Calu3 (cell line): ENCODE results near the gene UST. TPM values are rescaled to one million over a fixed set of nuclear protein-coding genes. Genes with fewer than 3 reads are reported as not detected.

Source experiments
- BruUV-seq: library from RNA; stranded (reverse); fragments of 400-500 nt; replicated peaks from 2 replicates; lab custom pipeline; 2021; lab: Mats Ljungman, UMichigan
- CTCF ChIA-PET: fragments of 300-600 bp; sonication (Branson Sonifier 250); formaldehyde crosslinking; loops from one replicate; lab custom pipeline; 2022; ENCODE audit warnings: antibody characterized with exemption; lab: Charles Lee
- DNase-seq: peaks from one replicate; pipeline ENCODE4 v3.0.0; 2022
- H3K27ac Mint-ChIP-seq: one replicate; pipeline ENCODE4 v1.8.0; 2022; ENCODE audit warnings: mixed read lengths; ENCODE audit not compliant: unreplicated experiment
- H3K27me3 Mint-ChIP-seq: one replicate; pipeline ENCODE4 v1.8.0; 2022; ENCODE audit warnings: mixed read lengths; ENCODE audit not compliant: unreplicated experiment
- H3K36me3 Mint-ChIP-seq: one replicate; pipeline ENCODE4 v1.8.0; 2022; ENCODE audit warnings: mild to moderate bottlenecking, moderate library complexity, mixed read lengths; ENCODE audit not compliant: insufficient read depth, unreplicated experiment
- H3K4me1 Mint-ChIP-seq: one replicate; pipeline ENCODE4 v1.8.0; 2022; ENCODE audit warnings: mild to moderate bottlenecking, low read depth, mixed read lengths; ENCODE audit not compliant: unreplicated experiment
- H3K4me3 Mint-ChIP-seq: one replicate; pipeline ENCODE4 v1.8.0; 2022; ENCODE audit warnings: mild to moderate bottlenecking, low read depth, moderate library complexity, mixed read lengths; ENCODE audit not compliant: unreplicated experiment
- H3K9me3 Mint-ChIP-seq: one replicate; pipeline ENCODE4 v1.8.0; 2022; ENCODE audit warnings: low read depth, mixed read lengths; ENCODE audit not compliant: unreplicated experiment
- CTCF ChIP-seq: fragments of 200-600 bp; IDR thresholded peaks from one replicate; pipeline ENCODE4 v1.8.0; 2022; ENCODE audit warnings: antibody characterized with exemption; ENCODE audit not compliant: unreplicated experiment
- intact Hi-C: fragments of 100-400 bp; cut with micrococcal nuclease; formaldehyde crosslinking; loops from one replicate; pipeline ENCODE4 v1.10.0; 2022; ENCODE audit not compliant: unreplicated experiment
- total RNA-seq: library from RNA; stranded (reverse); gene quantifications from 2 replicates; pipeline ENCODE4 v1.2.3, GENCODE V29; 2022

The UST gene
- total RNA-seq, 1 experiment from 2014 or later = 2.4 TPM

GRCh38 chr6:148829415-148830101 lies 82.7 kb downstream of the UST start:
- intact Hi-C loops = loop anchor here (10.0 kb wide), 1 partner anchor 85 kb away; the partner anchor contains the start of gene UST
- no peak for TF ChIP-seq CTCF
- Mint-ChIP-seq H3K9me3 (no peaks in the 10 kb centered on the region), H3K4me3 (no peak overlapping the region), H3K27ac (no peak overlapping the region), H3K36me3 (no peaks in the 10 kb centered on the region), H3K4me1 (no peaks in the 10 kb centered on the region), H3K27me3 (no peaks in the 10 kb centered on the region)
- no peak for DNase-seq
- CTCF ChIA-PET = no interaction called here
- no TSS peak for BruUV-seq

- no peaks in the 10 kb centered on the region for H3K4me1 Mint-ChIP-seq
- no peak for TF ChIP-seq CTCF
- no peaks in the 10 kb centered on the region for H3K27me3 Mint-ChIP-seq
- H3K36me3 Mint-ChIP-seq = no peaks in the 10 kb centered on the region
- H3K27ac Mint-ChIP-seq = no peak overlapping the region
- CTCF ChIA-PET = no interaction called here
- no peaks in the 10 kb centered on the region for H3K9me3 Mint-ChIP-seq
- intact Hi-C loops = loop anchor here (10.0 kb wide), 1 partner anchor 86 kb away; the partner anchor contains the start of gene UST
- BruUV-seq = no TSS peak
- H3K4me3 Mint-ChIP-seq = no peak overlapping the region
- no peak for DNase-seq
These were observed 83.8 kb downstream of the UST start for GRCh38 chr6:148830614-148831013.

GRCh38 chr6:148831064-148831463 lies 84.2 kb downstream of the UST start:
- H3K9me3 Mint-ChIP-seq = no peaks in the 10 kb centered on the region

GRCh38 chr6:148831531-148831930 lies 84.7 kb downstream of the UST start:
- BruUV-seq = no TSS peak
- no peak for DNase-seq
- CTCF ChIA-PET = no interaction called here
- intact Hi-C loops = loop anchor here (10.0 kb wide), 1 partner anchor 87 kb away; the partner anchor contains the start of gene UST
- no peak for TF ChIP-seq CTCF
- Mint-ChIP-seq H3K9me3 (no peaks in the 10 kb centered on the region), H3K4me1 (no peaks in the 10 kb centered on the region), H3K27ac (no peak overlapping the region), H3K27me3 (no peaks in the 10 kb centered on the region), H3K36me3 (no peaks in the 10 kb centered on the region), H3K4me3 (no peak overlapping the region)

More at GRCh38 chr6:148831064-148831463, 84.2 kb downstream of the UST start:
- BruUV-seq = no TSS peak
- intact Hi-C loops = loop anchor here (10.0 kb wide), 1 partner anchor 86 kb away; the partner anchor contains the start of gene UST
- CTCF ChIA-PET = no interaction called here
- no peaks in the 10 kb centered on the region for H3K4me1 Mint-ChIP-seq
- TF ChIP-seq CTCF = no peak
- DNase-seq = no peak
- no peaks in the 10 kb centered on the region for H3K36me3 Mint-ChIP-seq
- no peak overlapping the region for H3K27ac Mint-ChIP-seq
- H3K27me3 Mint-ChIP-seq = no peaks in the 10 kb centered on the region
- no peak overlapping the region for H3K4me3 Mint-ChIP-seq
